ENCODE data around the gene ST6GALNAC1. TPM values are rescaled to one million over a fixed set of nuclear protein-coding genes. Genes with fewer than 3 reads are reported as not detected.

ST6GALNAC1 gene
- total and polyA plus RNA-seq, 2 of the 4 experiments (the other 2 are of a cell fraction) = not detected

Small RNA genes lying within 50 kb of the gene (microRNA-seq; reads per million reads assigned to microRNA genes)
- gene AC015802.2 (ENCODE audit: insufficient read depth, insufficient read length) (not detected), gene RNU6-227P (ENCODE audit: insufficient read depth, insufficient read length) (not detected)

Small RNA genes lying within 50 kb of the gene (small RNA-seq; reads per million reads assigned to genes)
- gene AC015802.2 = 0 reads per million in 5 experiments
- gene RNU6-227P = 0 to 1.5 (median 0.15) reads per million in 5 experiments

Other genes with a start within 250 kb of the ST6GALNAC1 start
- 17.6 and 20.0 TPM in 2 replicates for gene UBE2O, start 190.6 kb downstream of the ST6GALNAC1 start, total RNA-seq (2012; rRNA removed)
- 14.3 and 17.6 TPM in 2 replicates for gene UBE2O, start 190.6 kb downstream of the ST6GALNAC1 start, polyA plus RNA-seq (2012; rRNA removed)
- gene AANAT, start 176.2 kb downstream of the ST6GALNAC1 start, total RNA-seq (2012; rRNA removed) = not detected in 2 replicates
- gene AANAT, start 176.2 kb downstream of the ST6GALNAC1 start, polyA plus RNA-seq (2012; rRNA removed) = 0.19 and 0.21 TPM in 2 replicates
- gene RHBDF2, start 142.3 kb downstream of the ST6GALNAC1 start, total RNA-seq (2012; rRNA removed) = 1.3 and 1.4 TPM in 2 replicates
- 8.3 and 10.0 TPM in 2 replicates for gene RHBDF2, start 142.3 kb downstream of the ST6GALNAC1 start, polyA plus RNA-seq (2012; rRNA removed)
- gene CYGB, start 106.0 kb downstream of the ST6GALNAC1 start, total RNA-seq (2012; rRNA removed) = 1.3 and 1.7 TPM in 2 replicates
- gene CYGB, start 106.0 kb downstream of the ST6GALNAC1 start, polyA plus RNA-seq (2012; rRNA removed) = 2.9 and 3.5 TPM in 2 replicates
- under 0.01 TPM in 1 of 2 replicates, not detected in the other for gene PRCD, start 103.7 kb downstream of the ST6GALNAC1 start, total RNA-seq (2012; rRNA removed)
- 0.32 TPM in 2 replicates for gene PRCD, start 103.7 kb downstream of the ST6GALNAC1 start, polyA plus RNA-seq (2012; rRNA removed)
- not detected in 2 replicates for gene ST6GALNAC2, start 57.9 kb downstream of the ST6GALNAC1 start, total RNA-seq (2012; rRNA removed)
- 0.10 TPM in 1 of 2 replicates, not detected in the other for gene ST6GALNAC2, start 57.9 kb downstream of the ST6GALNAC1 start, polyA plus RNA-seq (2012; rRNA removed)
- gene MXRA7, start 67.2 kb upstream of the ST6GALNAC1 start, total RNA-seq (2012; rRNA removed) = 169 and 231 TPM in 2 replicates
- 148 and 168 TPM in 2 replicates for gene MXRA7, start 67.2 kb upstream of the ST6GALNAC1 start, polyA plus RNA-seq (2012; rRNA removed)
- 24.4 and 31.9 TPM in 2 replicates for gene JMJD6, start 82.8 kb upstream of the ST6GALNAC1 start, total RNA-seq (2012; rRNA removed)
- gene JMJD6, start 82.8 kb upstream of the ST6GALNAC1 start, polyA plus RNA-seq (2012; rRNA removed) = 30.9 and 33.7 TPM in 2 replicates
- gene METTL23, start 83.1 kb upstream of the ST6GALNAC1 start, total RNA-seq (2012; rRNA removed) = 18.8 and 19.7 TPM in 2 replicates
- gene METTL23, start 83.1 kb upstream of the ST6GALNAC1 start, polyA plus RNA-seq (2012; rRNA removed) = 32.1 and 36.5 TPM in 2 replicates
- 71.7 and 98.0 TPM in 2 replicates for gene SRSF2, start 93.6 kb upstream of the ST6GALNAC1 start, total RNA-seq (2012; rRNA removed)
- 296 and 441 TPM in 2 replicates for gene SRSF2, start 93.6 kb upstream of the ST6GALNAC1 start, polyA plus RNA-seq (2012; rRNA removed)
- gene MFSD11, start 94.4 kb upstream of the ST6GALNAC1 start, total RNA-seq (2012; rRNA removed) = 16.1 and 16.4 TPM in 2 replicates
- gene MFSD11, start 94.4 kb upstream of the ST6GALNAC1 start, polyA plus RNA-seq (2012; rRNA removed) = 9.8 and 12.3 TPM in 2 replicates
- gene MGAT5B, start 224.6 kb upstream of the ST6GALNAC1 start, total RNA-seq (2012; rRNA removed) = 0.54 and 0.56 TPM in 2 replicates
- 2.0 and 2.8 TPM in 2 replicates for gene MGAT5B, start 224.6 kb upstream of the ST6GALNAC1 start, polyA plus RNA-seq (2012; rRNA removed)